ENCODE measurements around the gene GPD2. TPM values are rescaled to one million over a fixed set of nuclear protein-coding genes. Genes with fewer than 3 reads are reported as not detected.

The GPD2 gene
- total and polyA plus RNA-seq, 2 donors (not counting 1 experiment from before 2014, with no cell fraction given): 21.6 to 46.6 TPM

DNA sequence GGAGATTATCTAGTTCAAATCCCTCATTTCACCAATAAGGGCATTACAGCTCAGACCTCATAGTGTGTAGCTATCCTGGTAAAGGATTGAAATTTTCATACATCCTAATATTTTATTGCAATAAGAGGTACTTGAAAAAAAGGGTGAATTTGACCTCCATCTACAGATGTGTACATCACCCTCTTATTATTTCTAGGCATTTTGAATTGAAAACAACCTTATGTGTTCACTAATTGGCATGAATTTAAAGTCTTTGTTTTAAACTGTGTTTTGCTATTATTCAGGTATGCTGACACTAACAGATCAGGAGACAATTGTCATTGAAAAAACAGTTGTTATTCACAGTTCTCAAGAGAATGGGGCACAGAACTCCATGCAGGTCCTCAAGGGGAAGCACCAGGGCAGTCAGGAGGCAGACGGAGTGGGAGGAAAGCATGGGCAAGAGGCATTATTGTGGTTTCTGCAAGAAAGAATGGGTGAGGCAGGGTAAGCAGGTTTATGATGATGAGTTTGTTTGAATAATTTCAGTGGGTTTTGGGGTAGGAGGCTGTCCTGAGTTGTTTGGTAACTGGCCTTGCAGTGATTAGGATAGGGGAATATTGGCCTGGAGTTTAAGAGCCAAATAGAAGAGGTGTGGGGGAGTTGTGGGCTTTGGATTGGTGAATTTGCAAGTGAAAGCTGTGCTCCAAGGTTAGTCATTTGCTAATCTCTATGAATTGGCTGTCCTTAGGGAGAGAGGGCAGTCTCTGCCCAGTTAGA, 194.6 kb downstream of the GPD2 start:
- H3K79me2 ChIP-seq (ENCODE audit: control insufficient read depth, insufficient read depth, low read length): no peaks in the 10 kb centered on the region
- no peak overlapping the region for H2AFZ ChIP-seq (ENCODE audit: low read length)
- DNase-seq (ENCODE audit: low read depth in 2 of 2): no peak
- no peak overlapping the region for H3K9ac ChIP-seq (ENCODE audit: insufficient read depth, low read length)
- H3K9me3 ChIP-seq (ENCODE audit: control insufficient read depth, insufficient read depth, low read depth, low read length): no peaks in the 10 kb centered on the region
- no peaks in the 10 kb centered on the region for H3K4me1 ChIP-seq (ENCODE audit: control insufficient read depth, extremely low read depth, insufficient read depth, low read length)
- H3K27ac ChIP-seq (ENCODE audit: insufficient read depth, low read length): no peak overlapping the region
- no peaks in the 10 kb centered on the region for H3K36me3 ChIP-seq (ENCODE audit: control insufficient read depth, insufficient read depth, low read length)
- H4K20me1 ChIP-seq (ENCODE audit: control insufficient read depth, extremely low read depth, insufficient read depth, low read length): no peaks in the 10 kb centered on the region
- no peak overlapping the region for H3K4me2 ChIP-seq (ENCODE audit: extremely low read depth, insufficient read depth, low read length)
- no peaks in the 10 kb centered on the region for H3K27me3 ChIP-seq (ENCODE audit: control insufficient read depth, insufficient read depth, low read length)
- no peak for TF ChIP-seq CTCF (conservative IDR thresholded peaks at IDR 0.05 in 1 of 2, IDR thresholded peaks at IDR 0.05 in 1 of 2; ENCODE audit: low read depth in 1 of 2, low read length in 2 of 2)
- TF ChIP-seq EZH2 (IDR thresholded peaks at IDR 0.05; ENCODE audit: low read length, missing control alignments): no peak
- no peak overlapping the region for H3K4me3 ChIP-seq (replicated peaks in 1 of 4; ENCODE audit: control extremely low read depth in 1 of 4, insufficient read depth in 1 of 4, low read depth in 3 of 4, low read length in 4 of 4)

DNA sequence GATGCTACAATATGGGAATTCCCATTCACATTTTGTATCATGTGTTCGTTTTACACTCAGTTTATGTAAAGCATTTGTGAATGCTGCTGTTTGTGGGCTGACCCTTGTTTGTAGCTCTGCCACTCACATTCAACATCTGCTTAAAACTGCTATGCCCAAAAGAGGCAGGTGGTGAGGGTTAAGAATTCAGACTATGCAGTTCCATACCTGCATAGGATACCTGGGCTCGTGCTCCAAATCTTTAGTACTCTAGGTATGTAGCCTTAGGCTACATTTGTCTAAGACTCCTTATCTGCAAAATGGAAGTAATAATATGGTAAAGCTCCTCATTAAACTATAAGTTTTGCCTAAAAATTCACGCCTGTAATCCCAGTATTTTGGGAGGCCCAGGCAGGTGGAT, 199.5 kb downstream of the GPD2 start:
- no peak for DNase-seq (ENCODE audit: low read depth in 2 of 2)
- no peak overlapping the region for H3K9ac ChIP-seq (ENCODE audit: insufficient read depth, low read length)
- H3K4me1 ChIP-seq (ENCODE audit: control insufficient read depth, extremely low read depth, insufficient read depth, low read length): no peaks in the 10 kb centered on the region
- no peaks in the 10 kb centered on the region for H3K9me3 ChIP-seq (ENCODE audit: control insufficient read depth, insufficient read depth, low read depth, low read length)
- H3K4me2 ChIP-seq (ENCODE audit: extremely low read depth, insufficient read depth, low read length): no peak overlapping the region
- H3K27ac ChIP-seq (ENCODE audit: insufficient read depth, low read length): no peak overlapping the region
- H2AFZ ChIP-seq (ENCODE audit: low read length): no peak overlapping the region
- no peak for TF ChIP-seq EZH2 (IDR thresholded peaks at IDR 0.05; ENCODE audit: low read length, missing control alignments)
- no peak for TF ChIP-seq CTCF (conservative IDR thresholded peaks at IDR 0.05 in 1 of 2, IDR thresholded peaks at IDR 0.05 in 1 of 2; ENCODE audit: low read depth in 1 of 2, low read length in 2 of 2)
- no peaks in the 10 kb centered on the region for H3K27me3 ChIP-seq (ENCODE audit: control insufficient read depth, insufficient read depth, low read length)
- no peaks in the 10 kb centered on the region for H4K20me1 ChIP-seq (ENCODE audit: control insufficient read depth, extremely low read depth, insufficient read depth, low read length)
- no peaks in the 10 kb centered on the region for H3K36me3 ChIP-seq (ENCODE audit: control insufficient read depth, insufficient read depth, low read length)
- H3K79me2 ChIP-seq (ENCODE audit: control insufficient read depth, insufficient read depth, low read length): no peaks in the 10 kb centered on the region
- H3K4me3 ChIP-seq (replicated peaks in 1 of 4; ENCODE audit: control extremely low read depth in 1 of 4, insufficient read depth in 1 of 4, low read depth in 3 of 4, low read length in 4 of 4): no peak overlapping the region

Other genes with a start within 250 kb of the GPD2 start
- gene NR4A2, start 103.7 kb upstream of the GPD2 start, total RNA-seq: 0.17 and 0.26 TPM in 2 replicates
- 0.62 and 1.4 TPM in 2 replicates for gene NR4A2, start 103.7 kb upstream of the GPD2 start, polyA plus RNA-seq